ENCODE results near the gene SLC6A2.

GRCh38 chr16:55662644-55663031 is 6.8 kb downstream of the SLC6A2 start:
- TF ChIP-seq CTCF (IDR thresholded peaks at IDR 0.05; ENCODE audit: insufficient read depth, low read length) (no peak), REST (IDR thresholded peaks at IDR 0.05; ENCODE audit: insufficient replicate concordance, low read depth) (no peak), GABPA (IDR thresholded peaks at IDR 0.05; ENCODE audit: low read depth) (no peak), SPI1 (IDR thresholded peaks at IDR 0.05; ENCODE audit: borderline replicate concordance, low read depth) (no peak), POLR2AphosphoS5 (IDR thresholded peaks at IDR 0.05; ENCODE audit: low read depth) (no peak)
